ENCODE data around the gene RCSD1. TPM values are rescaled to one million over a fixed set of nuclear protein-coding genes. Genes with fewer than 3 reads are reported as not detected.

Gene RCSD1
- total and polyA plus RNA-seq, 2 of the 4 experiments (the other 2 are of a cell fraction) = 0.03 TPM; not detected in 1

GRCh38 chr1:167755654-167756053 is 125.6 kb downstream of the RCSD1 start:
- no TSS peak for BruUV-seq (replicated peaks)
- Histone ChIP-seq H3K23ac (ENCODE audit: low read depth, low read length) (no peak overlapping the region), H4K5ac (ENCODE audit: low read depth, low read length) (no peak overlapping the region), H3K36me3 (ENCODE audit: control insufficient read depth, insufficient read depth, low read length) (no peaks in the 10 kb centered on the region), H2AFZ (replicated peaks; ENCODE audit: low read length, poor library complexity) (no peak overlapping the region), H3K4ac (ENCODE audit: low read depth, low read length) (no peak overlapping the region), H2BK120ac (ENCODE audit: low read depth, low read length) (no peak overlapping the region), H3K9ac (ENCODE audit: low read depth, low read length) (no peak overlapping the region), H3K9me1 (ENCODE audit: insufficient read depth, low read length) (peaks cover 16% of the 10 kb centered on the region), H4K91ac (ENCODE audit: insufficient read depth, low read depth, low read length) (no peak overlapping the region), H3K14ac (replicated peaks; ENCODE audit: low read depth, low read length) (no peak overlapping the region), H2AK9ac (replicated peaks; ENCODE audit: low read depth, low read length, poor library complexity) (no peak overlapping the region), H3K4me3 (ENCODE audit: insufficient read depth, low read depth, low read length) (no peak overlapping the region), H2BK5ac (ENCODE audit: low read depth, low read length, poor library complexity, severe bottlenecking) (no peak overlapping the region), H3K56ac (ENCODE audit: extremely low read depth, insufficient read depth, low read length) (no peak overlapping the region), H3K4me1 (ENCODE audit: control insufficient read depth, insufficient read depth, low read length) (peaks cover 7% of the 10 kb centered on the region), H3K4me2 (ENCODE audit: low read depth, low read length) (no peak overlapping the region), H3K18ac (ENCODE audit: low read depth, low read length) (no peak overlapping the region), H2BK15ac (ENCODE audit: low read depth, low read length) (no peak overlapping the region), H2AK5ac (ENCODE audit: low read depth, low read length) (no peak overlapping the region), H3K9me3 (ENCODE audit: control insufficient read depth, insufficient read depth, low read length) (no peaks in the 10 kb centered on the region), H3K79me1 (ENCODE audit: low read depth in 1 of 2, low read length in 2 of 2) (peaks cover 24 to 86% of the 10 kb centered on the region in 2 experiments), H2BK20ac (ENCODE audit: low read depth, low read length) (no peak overlapping the region), H3K27ac (ENCODE audit: insufficient read depth, low read length) (no peak overlapping the region), H4K20me1 (ENCODE audit: insufficient read depth, low read length) (peaks cover 77% of the 10 kb centered on the region), H4K8ac (ENCODE audit: low read depth in 2 of 2, low read length in 2 of 2) (no peak overlapping the region), H3K27me3 (ENCODE audit: control insufficient read depth, insufficient read depth, low read length) (no peaks in the 10 kb centered on the region)
- no CpG with 5 or more reads among the region's 3 CpGs for WGBS, 2 experiments (ENCODE audit: extremely low coverage in 2 of 2, insufficient read length in 1 of 2)
- ChIA-PET CTCF (interaction anchor here (0.6 kb wide), 2 partner anchors 31 to 40 kb away, joined by 3 read pairs; no protein-coding TSS in a partner anchor), POLR2A (ENCODE audit: unreplicated experiment) (no interaction called here)
- DNase-seq (no peak), ATAC-seq (ENCODE audit: low read depth) (peak; percentile 21; the same call in 1 of the 2 replicates)
- in situ Hi-C loops (cut with MboI; ENCODE audit: low sequenced_read_pairs) = no loop called here
- TF ChIP-seq CHD1 (IDR thresholded peaks at IDR 0.05; ENCODE audit: low read depth, low read length) (no peak), BHLHE40 (IDR thresholded peaks at IDR 0.05; ENCODE audit: low read depth, low read length) (no peak), SMC3 (IDR thresholded peaks at IDR 0.05; ENCODE audit: low read depth, low read length) (no peak), FOS (IDR thresholded peaks at IDR 0.05; ENCODE audit: low read depth, low read length) (no peak), RFX5 (IDR thresholded peaks at IDR 0.05; ENCODE audit: low read depth, low read length) (no peak), CTCF (conservative IDR thresholded peaks at IDR 0.05; ENCODE audit: low read depth, low read length) (no peak), CEBPB (IDR thresholded peaks at IDR 0.05; ENCODE audit: low read depth, low read length) (no peak), NFE2L2 (IDR thresholded peaks at IDR 0.05; ENCODE audit: low read depth, low read length) (no peak), RCOR1 (IDR thresholded peaks at IDR 0.05; ENCODE audit: insufficient replicate concordance, low read length) (no peak), MAZ (IDR thresholded peaks at IDR 0.05; ENCODE audit: borderline replicate concordance, low read depth, low read length) (no peak)
- TF ChIP-seq, protein P1, sequence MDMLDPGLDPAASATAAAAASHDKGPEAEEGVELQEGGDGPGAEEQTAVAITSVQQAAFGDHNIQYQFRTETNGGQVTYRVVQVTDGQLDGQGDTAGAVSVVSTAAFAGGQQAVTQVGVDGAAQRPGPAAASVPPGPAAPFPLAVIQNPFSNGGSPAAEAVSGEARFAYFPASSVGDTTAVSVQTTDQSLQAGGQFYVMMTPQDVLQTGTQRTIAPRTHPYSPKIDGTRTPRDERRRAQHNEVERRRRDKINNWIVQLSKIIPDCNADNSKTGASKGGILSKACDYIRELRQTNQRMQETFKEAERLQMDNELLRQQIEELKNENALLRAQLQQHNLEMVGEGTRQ (IDR thresholded peaks at IDR 0.05; ENCODE audit: low read depth, low read length) = no peak
- dilution Hi-C loops (cut with HindIII; ENCODE audit: low sequenced_read_pairs, unreplicated experiment) = no loop called here
- intact Hi-C loops (cut with micrococcal nuclease) = loop anchor here (5.0 kb wide), 1 partner anchor 33 kb away; the partner anchor contains the start of gene MPZL1

Data from IMR-90 (cell line).